ENCODE data around the gene TLK1.

DNA sequence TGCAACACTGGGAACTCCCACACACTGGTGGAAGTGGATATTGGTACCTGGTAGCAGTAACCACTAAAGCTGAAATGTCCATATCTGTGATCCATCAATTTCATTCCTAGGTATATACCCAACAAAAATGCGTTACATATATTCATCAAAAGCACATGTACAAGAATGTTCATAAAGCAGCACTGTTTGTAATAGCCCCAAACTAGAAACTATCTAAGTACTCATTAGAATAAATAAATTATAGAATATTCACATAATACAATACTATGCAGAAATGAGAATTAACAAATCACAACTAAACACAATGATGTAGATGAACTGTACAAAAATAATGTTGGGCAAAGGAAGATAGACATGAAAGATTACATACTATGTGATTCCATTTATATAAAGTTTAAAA, 11.1 kb upstream of the TLK1 start:
- TF ChIP-seq OSR1 (CRISPR knock-in tag; IDR thresholded peaks at IDR 0.05) (no peak), PATZ1 (CRISPR knock-in tag; IDR thresholded peaks at IDR 0.05; ENCODE audit: borderline replicate concordance) (no peak), CSDC2 (CRISPR knock-in tag; IDR thresholded peaks at IDR 0.05) (no peak), ZC3H10 (CRISPR knock-in tag; IDR thresholded peaks at IDR 0.05) (no peak), CREB5 (CRISPR knock-in tag; IDR thresholded peaks at IDR 0.05; ENCODE audit: low read depth) (no peak), ZFP30 (CRISPR knock-in tag; IDR thresholded peaks at IDR 0.05) (no peak), TCF4 (CRISPR knock-in tag; IDR thresholded peaks at IDR 0.05; ENCODE audit: borderline replicate concordance) (no peak), RARB (CRISPR knock-in tag; IDR thresholded peaks at IDR 0.05) (no peak), SNAI2 (CRISPR knock-in tag; IDR thresholded peaks at IDR 0.05) (no peak), ESRRG (CRISPR knock-in tag; IDR thresholded peaks at IDR 0.05) (no peak), ZFP3 (CRISPR knock-in tag; IDR thresholded peaks at IDR 0.05) (no peak), ARNTL (CRISPR knock-in tag; IDR thresholded peaks at IDR 0.05; ENCODE audit: borderline replicate concordance, low read depth) (no peak), ZNF565 (CRISPR knock-in tag; conservative IDR thresholded peaks at IDR 0.05; ENCODE audit: low read depth) (no peak)
- TF ChIP-seq, protein P1, sequence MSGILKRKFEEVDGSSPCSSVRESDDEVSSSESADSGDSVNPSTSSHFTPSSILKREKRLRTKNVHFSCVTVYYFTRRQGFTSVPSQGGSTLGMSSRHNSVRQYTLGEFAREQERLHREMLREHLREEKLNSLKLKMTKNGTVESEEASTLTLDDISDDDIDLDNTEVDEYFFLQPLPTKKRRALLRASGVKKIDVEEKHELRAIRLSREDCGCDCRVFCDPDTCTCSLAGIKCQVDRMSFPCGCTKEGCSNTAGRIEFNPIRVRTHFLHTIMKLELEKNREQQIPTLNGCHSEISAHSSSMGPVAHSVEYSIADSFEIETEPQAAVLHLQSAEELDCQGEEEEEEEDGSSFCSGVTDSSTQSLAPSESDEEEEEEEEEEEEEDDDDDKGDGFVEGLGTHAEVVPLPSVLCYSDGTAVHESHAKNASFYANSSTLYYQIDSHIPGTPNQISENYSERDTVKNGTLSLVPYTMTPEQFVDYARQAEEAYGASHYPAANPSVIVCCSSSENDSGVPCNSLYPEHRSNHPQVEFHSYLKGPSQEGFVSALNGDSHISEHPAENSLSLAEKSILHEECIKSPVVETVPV (CRISPR knock-in tag; IDR thresholded peaks at IDR 0.05), result no peak
